Regular cardiac myocyte (primary cell): ENCODE results near the gene RINL. TPM values are rescaled to one million over a fixed set of nuclear protein-coding genes. Genes with fewer than 3 reads are reported as not detected.

ENCODE experiments used
- total RNA-seq: library from RNA; depleted of rRNA; stranded (reverse); fragments of >200 nt; gene quantifications from 2 replicates; pipeline ENCODE4 v1.2.3, GENCODE V29; 2014

Gene RINL
- total RNA-seq = 2.7 and 3.1 TPM in 2 replicates

GRCh38 chr19:38877781-38878574, at the start of gene RINL:
RINL (minus strand) TSS chr19:38878275; CDS start chr19:38876742, 1,533 bp downstream.

GRCh38 chr19:38899447-38900201, 21.5 kb upstream of the RINL start, which contains the start of the genes NFKBIB and SIRT2:
NFKBIB (plus strand) TSS chr19:38899969; CDS start chr19:38900033, 64 bp downstream.
SIRT2 (minus strand) TSS chr19:38899618; CDS start chr19:38899521, 97 bp downstream.

GRCh38 chr19:38849860-38850435, 28.1 kb downstream of the RINL start, which contains the start of gene HNRNPL:
HNRNPL (minus strand) TSS chr19:38849986; CDS start chr19:38849966, 20 bp downstream.

Other genes with a start within 250 kb of the RINL start
- gene ACTN4, start 230.6 kb downstream of the RINL start, total RNA-seq = 226 and 336 TPM in 2 replicates
- 0.28 TPM in 1 of 2 replicates, not detected in the other for gene CAPN12, start 133.8 kb downstream of the RINL start, total RNA-seq
- gene LGALS7, start 104.8 kb downstream of the RINL start, total RNA-seq = not detected in 2 replicates
- not detected in 2 replicates for gene LGALS7B, start 89.1 kb downstream of the RINL start, total RNA-seq
- under 0.01 TPM in 1 of 2 replicates, not detected in the other for gene LGALS4, start 65.3 kb downstream of the RINL start, total RNA-seq
- gene ECH1, start 46.5 kb downstream of the RINL start, total RNA-seq = 12.4 and 14.6 TPM in 2 replicates
- gene HNRNPL, start 28.3 kb downstream of the RINL start, total RNA-seq = 167 and 308 TPM in 2 replicates
- 45.8 and 54.4 TPM in 2 replicates for gene SIRT2, start 21.3 kb upstream of the RINL start, total RNA-seq
- 9.9 and 15.7 TPM in 2 replicates for gene NFKBIB, start 21.7 kb upstream of the RINL start, total RNA-seq
- gene CCER2, start 33.9 kb upstream of the RINL start, total RNA-seq = 0.28 TPM in 1 of 2 replicates, not detected in the other
- gene SARS2, start 52.5 kb upstream of the RINL start, total RNA-seq = 8.7 and 13.0 TPM in 2 replicates
- 20.9 and 47.7 TPM in 2 replicates for gene MRPS12, start 52.7 kb upstream of the RINL start, total RNA-seq
- gene FBXO17, start 97.5 kb upstream of the RINL start, total RNA-seq = 20.6 and 24.0 TPM in 2 replicates
- gene FBXO27, start 154.3 kb upstream of the RINL start, total RNA-seq = 1.7 and 3.4 TPM in 2 replicates
- gene ACP7, start 206.1 kb upstream of the RINL start, total RNA-seq = 0.56 and 1.7 TPM in 2 replicates
- 3.7 and 5.9 TPM in 2 replicates for gene PAK4, start 247.5 kb upstream of the RINL start, total RNA-seq